ENCODE measurements around the gene TAS1R3.
A peak's percentile ranks its signal among the peaks of the same experiment; 100 is the strongest.

DNA sequence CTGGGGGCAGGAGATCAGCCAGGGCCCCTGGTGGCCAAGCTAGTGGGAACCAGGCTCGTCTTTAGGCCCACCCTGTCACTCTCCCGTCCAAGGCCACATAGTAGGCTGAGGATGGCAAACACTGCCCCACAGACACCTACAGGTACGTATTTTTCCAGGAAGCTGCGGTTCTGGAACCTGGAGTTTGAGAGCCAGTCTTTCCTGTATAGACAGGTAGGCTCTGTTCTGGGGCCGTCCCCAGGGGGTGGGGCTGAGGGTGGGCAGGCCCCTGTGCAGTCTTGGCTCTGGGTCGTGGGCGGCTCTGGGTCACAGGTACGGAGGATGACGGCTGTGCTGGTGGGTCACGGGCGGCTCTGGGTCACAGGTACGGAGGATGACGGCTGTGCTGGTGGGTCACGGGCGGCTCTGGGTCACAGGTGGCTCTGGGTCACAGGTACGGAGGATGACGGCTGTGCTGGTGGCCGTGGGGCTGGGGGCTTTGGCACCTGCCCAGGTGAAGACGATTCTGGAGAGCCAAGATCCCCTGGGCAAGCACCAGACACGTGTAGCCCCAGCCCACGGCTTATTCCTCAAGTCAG lies 20.5 kb upstream of the TAS1R3 start:
- no peak for TF ChIP-seq SIN3A (IDR thresholded peaks at IDR 0.05; ENCODE audit: low read depth)
- TF ChIP-seq, protein P1, sequence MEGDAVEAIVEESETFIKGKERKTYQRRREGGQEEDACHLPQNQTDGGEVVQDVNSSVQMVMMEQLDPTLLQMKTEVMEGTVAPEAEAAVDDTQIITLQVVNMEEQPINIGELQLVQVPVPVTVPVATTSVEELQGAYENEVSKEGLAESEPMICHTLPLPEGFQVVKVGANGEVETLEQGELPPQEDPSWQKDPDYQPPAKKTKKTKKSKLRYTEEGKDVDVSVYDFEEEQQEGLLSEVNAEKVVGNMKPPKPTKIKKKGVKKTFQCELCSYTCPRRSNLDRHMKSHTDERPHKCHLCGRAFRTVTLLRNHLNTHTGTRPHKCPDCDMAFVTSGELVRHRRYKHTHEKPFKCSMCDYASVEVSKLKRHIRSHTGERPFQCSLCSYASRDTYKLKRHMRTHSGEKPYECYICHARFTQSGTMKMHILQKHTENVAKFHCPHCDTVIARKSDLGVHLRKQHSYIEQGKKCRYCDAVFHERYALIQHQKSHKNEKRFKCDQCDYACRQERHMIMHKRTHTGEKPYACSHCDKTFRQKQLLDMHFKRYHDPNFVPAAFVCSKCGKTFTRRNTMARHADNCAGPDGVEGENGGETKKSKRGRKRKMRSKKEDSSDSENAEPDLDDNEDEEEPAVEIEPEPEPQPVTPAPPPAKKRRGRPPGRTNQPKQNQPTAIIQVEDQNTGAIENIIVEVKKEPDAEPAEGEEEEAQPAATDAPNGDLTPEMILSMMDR (IDR thresholded peaks at IDR 0.05 in 2 of 3, conservative IDR thresholded peaks at IDR 0.05 in 1 of 3; ENCODE audit: borderline replicate concordance in 1 of 3, insufficient read depth in 1 of 3, low read depth in 2 of 3, low read length in 2 of 3): no peak
- no peak for TF ChIP-seq CEBPB (IDR thresholded peaks at IDR 0.05; ENCODE audit: low read depth)
- no peak for TF ChIP-seq POLR2A (IDR thresholded peaks at IDR 0.05; ENCODE audit: borderline replicate concordance, extremely low read depth, insufficient read depth, insufficient read length)
- no peak for TF ChIP-seq FOSL1 (IDR thresholded peaks at IDR 0.05; ENCODE audit: low read depth)
- 0 out of 2 replicates have a peak, but pooled peaks have one; percentile 1 for TF ChIP-seq POLR2AphosphoS5 (IDR thresholded peaks at IDR 0.05; ENCODE audit: low read depth, low read length)

All from HCT116 (cell line).